ENCODE data around the gene BUD13.
"Not testable (repeated sequence)": the region's sequence is repeated elsewhere in the genome, so short reads cannot be mapped to it uniquely, and the experiment has no call there.

The BUD13 gene

GRCh38 chr11:116792144-116792868 lies 19.5 kb upstream of the BUD13 start:
- no peak for DNase-seq (ENCODE audit: low spot score)

GRCh38 chr11:116791813-116792143 lies 19.0 kb upstream of the BUD13 start, which contains the start of gene APOA5:
APOA5 (minus strand) TSS chr11:116791879; CDS start chr11:116791860, 19 bp downstream.
- DNase-seq (ENCODE audit: low spot score) = no peak

GRCh38 chr11:116791002-116791812 lies 18.4 kb upstream of the BUD13 start:
- DNase-seq (ENCODE audit: low spot score) = peak; percentile 88

DNA sequence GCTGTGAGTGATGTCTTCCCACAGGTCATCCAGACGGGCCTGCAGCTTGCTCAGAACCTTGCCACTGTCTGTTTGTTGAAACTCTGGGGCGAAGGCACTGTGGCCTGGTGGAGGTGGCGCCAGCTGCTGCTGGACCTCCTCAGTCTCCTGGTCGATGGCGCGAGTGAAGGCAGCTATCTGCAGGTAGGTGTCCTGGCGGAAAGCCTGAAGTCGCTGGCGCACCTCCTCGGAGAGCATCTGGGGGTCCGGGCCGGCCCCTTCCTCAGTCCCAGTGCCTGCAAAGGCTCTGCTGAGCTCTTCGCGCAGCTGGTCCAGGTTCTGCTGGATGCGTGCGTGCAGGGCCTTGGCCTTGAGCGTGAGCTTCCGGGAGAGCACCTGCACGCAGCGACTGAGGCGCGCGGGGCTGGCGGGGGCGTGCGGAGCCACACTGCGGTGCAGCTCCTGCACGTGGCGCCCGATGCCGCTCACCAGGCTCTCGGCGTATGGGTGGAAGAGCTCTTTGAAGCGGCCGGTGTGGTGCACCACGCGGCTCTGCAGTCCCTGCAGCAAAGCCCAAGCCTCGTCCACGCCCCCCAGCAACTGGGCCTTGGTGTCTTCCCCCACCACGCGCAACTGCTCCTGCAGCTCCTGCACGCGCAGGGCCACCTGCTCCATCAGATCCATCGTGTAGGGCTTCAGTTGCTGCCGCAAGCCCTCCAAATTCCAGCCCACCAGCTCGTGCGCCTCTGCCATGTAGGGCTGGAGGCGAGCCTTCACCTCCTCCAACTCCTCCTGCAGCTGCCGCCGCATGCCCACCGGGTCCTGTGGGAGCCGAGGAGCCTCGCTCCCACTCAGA lies 17.6 kb upstream of the BUD13 start:
- DNase-seq (ENCODE audit: low spot score) = no peak

- DNase-seq (ENCODE audit: low spot score) = no peak
Observed at GRCh38 chr11:116788975-116789374, 16.2 kb upstream of the BUD13 start.

DNA sequence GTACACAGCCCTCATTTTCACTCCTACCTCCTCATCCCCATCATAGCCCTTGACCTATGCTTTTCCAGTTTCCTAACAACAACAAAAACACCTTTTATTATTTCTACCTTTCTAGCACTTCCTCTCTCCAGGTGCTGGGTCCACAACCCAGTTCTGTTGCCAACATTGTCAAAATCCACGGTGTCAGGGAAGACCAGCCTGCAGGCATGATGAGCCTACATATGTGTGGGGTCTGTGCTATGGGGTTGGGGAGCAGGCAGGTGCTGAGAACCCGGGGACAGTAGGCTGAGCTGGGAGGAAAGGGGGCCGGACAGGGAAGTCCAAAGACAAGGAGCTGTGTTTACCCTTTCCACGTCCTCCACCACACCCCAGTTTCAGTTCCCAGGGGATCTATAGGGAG lies 15.7 kb upstream of the BUD13 start:
- no peak for DNase-seq (ENCODE audit: low spot score)

- DNase-seq (ENCODE audit: low spot score) = peak; percentile 88
Observed at GRCh38 chr11:116787786-116788486, 15.1 kb upstream of the BUD13 start, which contains the start of gene ZPR1. ZPR1 (minus strand) TSS chr11:116788023; CDS start chr11:116787990, 33 bp downstream.

- no peak for DNase-seq (ENCODE audit: low spot score)
Observed at GRCh38 chr11:116787436-116787785, 14.6 kb upstream of the BUD13 start.

- DNase-seq (ENCODE audit: low spot score) = no peak
Observed at GRCh38 chr11:116786966-116787365, 14.2 kb upstream of the BUD13 start.

DNA sequence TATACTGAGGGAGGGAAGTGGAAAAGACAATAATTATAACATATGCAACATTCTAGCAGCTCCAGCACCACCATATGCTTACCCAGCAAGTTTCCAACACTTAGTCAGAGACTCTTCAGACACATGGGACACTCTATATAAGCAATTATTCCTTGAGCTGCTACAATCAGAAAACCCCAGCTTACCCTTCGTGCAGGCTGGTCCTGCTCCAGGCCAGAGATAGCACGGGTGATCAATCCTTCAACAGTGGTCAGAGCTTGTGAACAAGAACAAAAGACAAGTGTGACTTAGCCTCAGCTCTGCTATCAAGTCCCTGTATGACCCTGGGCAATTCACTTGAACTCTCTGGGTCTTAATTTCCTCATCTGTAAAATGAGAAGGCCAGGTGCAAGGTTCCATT lies 13.5 kb upstream of the BUD13 start:
- DNase-seq (ENCODE audit: low spot score) = no peak

DNA sequence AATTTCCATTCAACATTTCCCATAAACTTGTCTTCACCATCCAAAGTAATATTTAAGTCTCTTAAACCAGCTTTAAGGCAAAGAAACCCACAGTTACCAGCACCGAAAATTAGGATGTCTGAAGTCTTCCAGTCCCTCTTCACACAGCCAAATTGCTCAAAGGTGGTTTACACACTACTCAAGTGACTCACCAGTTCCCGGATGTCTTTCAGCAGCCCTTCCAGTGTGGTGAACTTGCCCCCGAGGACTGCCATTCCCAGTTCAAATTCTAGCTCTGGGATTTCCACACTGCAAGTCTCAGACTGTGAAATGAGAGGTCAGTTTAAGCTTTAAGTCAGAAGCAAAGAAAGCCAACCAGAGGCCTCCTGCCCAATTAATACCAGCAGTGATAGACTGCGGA lies 9.9 kb upstream of the BUD13 start:
- DNase-seq (ENCODE audit: low spot score) = no peak

- no peak for DNase-seq (ENCODE audit: low spot score)
Observed at GRCh38 chr11:116778556-116778955, 5.8 kb upstream of the BUD13 start.

DNA sequence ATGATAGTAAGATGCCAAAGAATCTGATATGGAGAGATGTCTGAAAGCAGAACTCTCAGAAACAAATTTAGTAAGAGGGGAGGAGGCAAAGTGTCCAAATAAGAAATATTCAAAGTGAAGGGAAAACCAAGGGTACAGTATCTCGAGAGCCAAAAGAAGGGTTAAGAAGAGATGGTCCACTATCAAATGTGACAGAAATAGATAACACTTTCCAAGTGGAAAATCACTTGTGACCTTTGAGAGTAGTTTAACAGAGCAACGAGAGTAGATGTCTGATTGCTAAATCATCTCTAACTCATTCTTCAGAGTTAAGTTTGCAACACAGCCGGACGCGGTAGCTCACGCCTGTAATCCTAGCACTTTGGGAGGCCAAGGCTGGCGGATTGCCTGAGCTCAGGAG lies 4.3 kb upstream of the BUD13 start:
- DNase-seq (ENCODE audit: low spot score) = no peak

DNA sequence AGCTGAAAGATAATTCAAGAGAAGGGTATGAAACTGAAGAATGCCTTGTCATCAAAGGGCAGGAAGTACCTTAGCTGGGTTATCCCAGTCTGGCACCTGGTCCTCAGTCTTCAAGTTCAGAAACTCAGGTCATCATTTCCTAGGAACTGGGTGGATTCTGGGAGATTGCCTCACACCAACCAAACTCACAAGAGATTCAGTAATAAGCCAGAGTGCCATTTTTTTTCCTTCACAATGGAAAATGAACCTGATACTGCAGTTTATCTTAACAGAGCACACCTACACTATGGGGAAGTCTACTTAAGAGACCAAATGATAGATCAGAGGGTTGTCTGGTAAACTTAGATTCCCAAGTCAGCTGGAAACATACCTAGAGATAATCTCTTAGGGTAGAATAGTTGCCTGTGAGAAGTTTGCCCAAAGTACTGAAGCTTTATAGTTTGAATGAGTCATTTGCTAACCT lies 3.8 kb upstream of the BUD13 start:
- DNase-seq (ENCODE audit: low spot score) = no peak

GRCh38 chr11:116775975-116776374 lies 3.2 kb upstream of the BUD13 start:
- DNase-seq (ENCODE audit: low spot score) = no peak

- DNase-seq (ENCODE audit: low spot score) = no peak
Observed at GRCh38 chr11:116774661-116775060, 1.9 kb upstream of the BUD13 start.

DNA sequence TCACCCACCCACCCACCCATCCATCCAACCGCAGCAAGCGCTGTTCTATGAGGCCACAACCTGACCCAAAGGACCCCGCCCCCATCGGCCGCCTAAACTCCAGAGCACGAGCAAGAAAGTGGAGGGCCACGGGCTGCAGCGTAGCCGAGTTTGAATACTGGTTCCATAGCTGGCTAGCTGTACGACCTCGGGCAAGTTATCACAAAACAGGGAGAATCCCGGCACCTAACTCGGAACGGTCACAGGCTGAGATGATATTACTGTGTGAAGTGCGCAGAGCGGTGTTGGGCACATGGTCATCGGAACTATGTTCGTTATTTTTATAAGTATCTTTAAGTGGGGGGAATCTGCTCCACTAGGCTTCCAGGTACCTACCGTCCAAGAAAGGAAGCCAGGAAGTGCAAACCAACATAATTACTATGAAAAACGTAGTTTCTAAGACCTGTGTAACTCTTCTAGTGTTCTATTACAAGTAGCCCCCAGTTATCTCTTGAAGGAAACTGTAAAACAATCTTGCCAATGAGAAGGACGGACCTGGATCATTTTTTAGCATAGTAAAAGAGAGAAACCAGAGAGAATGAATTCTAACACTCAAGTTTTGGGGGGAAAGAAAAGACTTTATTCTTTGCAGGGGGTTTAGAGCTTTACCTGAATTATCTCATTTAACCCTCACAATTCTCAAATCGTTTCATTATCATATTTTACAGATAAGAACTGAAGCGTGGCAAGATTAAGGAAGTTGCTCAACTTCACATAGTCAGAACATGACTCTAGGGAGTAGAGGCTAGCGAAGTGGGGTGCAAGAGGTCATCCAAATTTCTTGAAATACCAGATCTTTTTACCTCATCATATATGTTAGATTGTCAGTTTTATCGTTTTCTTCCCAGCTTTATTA lies 663 bp upstream of the BUD13 start:
- DNase-seq (ENCODE audit: low spot score) = peak; percentile 55

DNA sequence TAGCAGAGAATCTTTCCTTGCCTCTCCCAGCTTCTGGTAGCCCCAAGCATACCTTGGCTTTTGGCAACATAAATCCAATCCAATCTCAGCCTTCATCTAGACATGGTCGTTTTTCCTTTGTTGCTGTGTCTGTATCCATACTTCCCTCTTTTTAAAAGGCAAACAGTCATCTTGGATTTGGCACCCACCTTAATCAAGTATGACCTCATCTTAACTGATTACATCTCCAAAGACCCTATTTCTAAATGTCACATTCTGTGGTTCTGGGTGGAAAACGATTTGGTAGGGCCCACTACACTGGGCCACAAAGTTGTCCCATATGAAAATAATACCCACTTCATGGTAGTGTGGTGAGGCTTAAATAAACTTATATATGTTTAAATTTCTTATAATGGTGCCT lies 852 bp downstream of the BUD13 start:
- no peak for DNase-seq (ENCODE audit: low spot score)

GRCh38 chr11:116762132-116762531 lies 10.7 kb downstream of the BUD13 start:
- DNase-seq (ENCODE audit: low spot score) = no peak

DNA sequence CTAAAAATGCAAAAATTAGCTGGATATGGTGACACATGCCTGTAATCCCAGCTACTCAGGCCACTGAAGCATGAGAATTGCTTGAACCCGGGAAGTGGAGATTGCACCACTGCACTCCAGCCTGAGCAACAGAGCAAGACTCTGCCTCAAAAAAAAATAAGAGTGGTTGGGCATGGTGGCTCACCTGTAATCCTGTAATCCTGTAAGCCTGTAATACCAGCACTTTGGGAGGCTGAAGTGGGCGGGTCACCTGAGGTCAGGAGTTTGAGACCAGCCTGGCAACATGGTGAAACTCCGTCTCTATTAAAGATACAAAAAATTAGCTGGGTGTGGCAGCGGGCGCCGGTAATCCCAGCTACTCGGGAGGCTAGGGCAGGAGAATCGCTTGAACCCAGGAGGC lies 16.7 kb downstream of the BUD13 start:
- not testable (repeated sequence) for DNase-seq (ENCODE audit: low spot score)

Measured in germinal center (tissue), 1 donor.